Measurements from ENCODE around the gene R3HCC1L. TPM values are rescaled to one million over a fixed set of nuclear protein-coding genes. Genes with fewer than 3 reads are reported as not detected.

Gene R3HCC1L
- total and polyA plus RNA-seq, 9 of the 15 experiments (the other 6 are each of a cell fraction or from before 2014, with no cell fraction given) = 9.1 to 17.8 (median 12.6) TPM

GRCh38 chr10:98139431-98139830, 5.0 kb downstream of the R3HCC1L start (continued):
- TF ChIP-seq, protein P1, sequence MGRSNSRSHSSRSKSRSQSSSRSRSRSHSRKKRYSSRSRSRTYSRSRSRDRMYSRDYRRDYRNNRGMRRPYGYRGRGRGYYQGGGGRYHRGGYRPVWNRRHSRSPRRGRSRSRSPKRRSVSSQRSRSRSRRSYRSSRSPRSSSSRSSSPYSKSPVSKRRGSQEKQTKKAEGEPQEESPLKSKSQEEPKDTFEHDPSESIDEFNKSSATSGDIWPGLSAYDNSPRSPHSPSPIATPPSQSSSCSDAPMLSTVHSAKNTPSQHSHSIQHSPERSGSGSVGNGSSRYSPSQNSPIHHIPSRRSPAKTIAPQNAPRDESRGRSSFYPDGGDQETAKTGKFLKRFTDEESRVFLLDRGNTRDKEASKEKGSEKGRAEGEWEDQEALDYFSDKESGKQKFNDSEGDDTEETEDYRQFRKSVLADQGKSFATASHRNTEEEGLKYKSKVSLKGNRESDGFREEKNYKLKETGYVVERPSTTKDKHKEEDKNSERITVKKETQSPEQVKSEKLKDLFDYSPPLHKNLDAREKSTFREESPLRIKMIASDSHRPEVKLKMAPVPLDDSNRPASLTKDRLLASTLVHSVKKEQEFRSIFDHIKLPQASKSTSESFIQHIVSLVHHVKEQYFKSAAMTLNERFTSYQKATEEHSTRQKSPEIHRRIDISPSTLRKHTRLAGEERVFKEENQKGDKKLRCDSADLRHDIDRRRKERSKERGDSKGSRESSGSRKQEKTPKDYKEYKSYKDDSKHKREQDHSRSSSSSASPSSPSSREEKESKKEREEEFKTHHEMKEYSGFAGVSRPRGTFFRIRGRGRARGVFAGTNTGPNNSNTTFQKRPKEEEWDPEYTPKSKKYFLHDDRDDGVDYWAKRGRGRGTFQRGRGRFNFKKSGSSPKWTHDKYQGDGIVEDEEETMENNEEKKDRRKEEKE (IDR thresholded peaks at IDR 0.05; ENCODE audit: borderline replicate concordance in 1 of 2, control insufficient read depth in 1 of 2, low read depth in 2 of 2, low read length in 1 of 2) = no peak
- no peak for TF ChIP-seq CCNT2 (IDR thresholded peaks at IDR 0.05; ENCODE audit: borderline replicate concordance, extremely low read depth, insufficient read length, low read depth, low read length)
- no peak for TF ChIP-seq ZBTB17 (CRISPR knock-in tag; IDR thresholded peaks at IDR 0.05)
- TF ChIP-seq ZNF41 (CRISPR knock-in tag; conservative IDR thresholded peaks at IDR 0.05) = no peak

DNA sequence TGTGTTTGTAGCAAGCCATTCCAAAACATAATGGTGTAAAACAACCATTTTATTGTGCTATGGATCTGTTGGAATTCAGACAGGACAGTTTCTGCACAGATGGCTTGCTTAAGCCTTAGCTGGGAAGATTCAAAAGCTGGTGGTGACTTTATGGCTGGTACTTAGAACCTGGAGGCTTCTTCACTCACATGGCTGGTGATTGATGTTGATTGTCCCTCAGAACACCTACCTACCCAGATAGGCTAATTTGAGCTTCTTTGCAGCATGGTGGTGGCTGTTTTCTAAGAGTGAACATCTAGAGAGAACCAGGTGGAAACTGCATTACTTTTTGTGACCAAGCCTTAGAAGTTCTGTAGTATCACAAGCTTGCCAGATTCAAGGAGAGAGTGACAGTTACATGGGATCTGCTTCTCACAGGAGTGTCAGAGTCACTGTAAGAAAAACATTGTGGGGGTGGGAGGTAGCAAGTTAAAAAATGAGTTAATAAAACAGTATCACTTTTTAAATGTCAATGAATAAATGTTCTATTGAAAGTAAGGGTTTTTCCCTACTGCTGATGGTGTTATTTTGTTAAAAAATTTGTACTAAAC, 7.1 kb downstream of the R3HCC1L start:
- H3K4me2 ChIP-seq (ENCODE audit: insufficient read depth, low read length) = no peak overlapping the region; the same call in 1 of the 2 replicates
- peaks cover 6 to 7% of the 10 kb centered on the region in 2 experiments; a peak in 4 of 5 replicates for H3K4me1 ChIP-seq (replicated peaks in 1 of 2; ENCODE audit: control insufficient read depth in 2 of 2, insufficient read depth in 2 of 2, low read length in 2 of 2)
- H3K9ac ChIP-seq (ENCODE audit: insufficient read depth in 1 of 2, low read depth in 2 of 2, low read length in 2 of 2) = no peak overlapping the region
- H3K9me1 ChIP-seq (ENCODE audit: control insufficient read depth, insufficient read depth, low read length) = no peaks in the 10 kb centered on the region
- H4K20me1 ChIP-seq (replicated peaks; ENCODE audit: control insufficient read depth, insufficient read depth, low read length) = no peaks in the 10 kb centered on the region
- ATAC-seq = peak; percentile 61
- peak in 1 of 4 experiments; percentile 6 for DNase-seq (ENCODE audit: extremely low read depth in 1 of 4, low spot score in 3 of 4)
- H3K9me3 ChIP-seq (replicated peaks; ENCODE audit: control insufficient read depth, insufficient read depth, low read depth, low read length) = no peaks in the 10 kb centered on the region
- H3K36me3 ChIP-seq (ENCODE audit: control insufficient read depth, insufficient read depth, low read length) = no peaks in the 10 kb centered on the region; the same call in 2 of the 3 replicates
- BruUV-seq (replicated peaks) = no TSS peak
- H3K27me3 ChIP-seq (ENCODE audit: control insufficient read depth in 2 of 2, insufficient read depth in 2 of 2, low read length in 2 of 2) = no peaks in the 10 kb centered on the region
- no peak overlapping the region for H2AFZ ChIP-seq (ENCODE audit: low read depth, low read length)
- no peak overlapping the region for H3K27ac ChIP-seq (ENCODE audit: extremely low read depth, low read depth, low read length)
- intact Hi-C loops (cut with micrococcal nuclease) = no loop called here
- CTCF ChIA-PET (ENCODE audit: low intra/inter-chr PET ratio) = no interaction called here
- no peak for FAIRE-seq
- POLR2A ChIA-PET = interaction anchor here (0.7 kb wide), 1 partner anchor 15 kb away, joined by 3 read pairs; no protein-coding TSS in a partner anchor
- no peak overlapping the region for H3K4me3 ChIP-seq
- in situ Hi-C loops (cut with MboI) = no loop called here
- TF ChIP-seq NCOA4 (IDR thresholded peaks at IDR 0.05; ENCODE audit: partially characterized antibody) = no peak
- TF ChIP-seq MEIS2 (IDR thresholded peaks at IDR 0.05; ENCODE audit: partially characterized antibody) = peak; percentile 41
- TF ChIP-seq CBX1 (IDR thresholded peaks at IDR 0.05; ENCODE audit: low read depth) = no peak
- TF ChIP-seq, protein P2, sequence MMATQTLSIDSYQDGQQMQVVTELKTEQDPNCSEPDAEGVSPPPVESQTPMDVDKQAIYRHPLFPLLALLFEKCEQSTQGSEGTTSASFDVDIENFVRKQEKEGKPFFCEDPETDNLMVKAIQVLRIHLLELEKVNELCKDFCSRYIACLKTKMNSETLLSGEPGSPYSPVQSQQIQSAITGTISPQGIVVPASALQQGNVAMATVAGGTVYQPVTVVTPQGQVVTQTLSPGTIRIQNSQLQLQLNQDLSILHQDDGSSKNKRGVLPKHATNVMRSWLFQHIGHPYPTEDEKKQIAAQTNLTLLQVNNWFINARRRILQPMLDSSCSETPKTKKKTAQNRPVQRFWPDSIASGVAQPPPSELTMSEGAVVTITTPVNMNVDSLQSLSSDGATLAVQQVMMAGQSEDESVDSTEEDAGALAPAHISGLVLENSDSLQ (IDR thresholded peaks at IDR 0.05) = peak; percentile 47
- TF ChIP-seq C11orf30 (IDR thresholded peaks at IDR 0.05; ENCODE audit: low read depth) = no peak
- H3K79me2 ChIP-seq (ENCODE audit: control insufficient read depth, insufficient read depth, low read length) = peaks cover 81% of the 10 kb centered on the region
